Caco-2 (cell line): ENCODE data around the gene F10. TPM values are rescaled to one million over a fixed set of nuclear protein-coding genes. Genes with fewer than 3 reads are reported as not detected.
A peak's percentile ranks its signal among the peaks of the same experiment; 100 is the strongest.

ENCODE experiments used
- BruUV-seq: library from RNA; stranded (reverse); fragments of 400-500 nt; replicated peaks from 2 replicates; lab custom pipeline; 2021; lab: Mats Ljungman, UMichigan
- CTCF ChIA-PET: fragments of 300-600 bp; sonication (Branson Sonifier 250); formaldehyde crosslinking; loops from one replicate; lab custom pipeline; 2022; ENCODE audit warnings: antibody characterized with exemption; lab: Charles Lee
- POLR2A ChIA-PET: fragments of 300-600 bp; sonication (Branson Sonifier 250); formaldehyde crosslinking; loops from one replicate; lab custom pipeline; 2022; ENCODE audit warnings: antibody characterized with exemption; lab: Charles Lee
- DNase-seq, 2 experiments: peaks; one replicate each; pipeline versions ENCODE4 v3.0.0 to v3.0.0-alpha.2; 2020 to 2022
- H3K27me3 ChIP-seq: replicated peaks from 2 replicates; pipeline ENCODE4 v1.6.0; 2011; ENCODE audit warnings: low read length; ENCODE audit not compliant: control insufficient read depth, insufficient read depth
- H3K36me3 ChIP-seq: 2 replicates; pipeline ENCODE4 v1.5.1; 2011; ENCODE audit warnings: low read length; ENCODE audit not compliant: control insufficient read depth, insufficient read depth
- H3K4me1 ChIP-seq: fragments of 250-450 bp; sonication (Bioruptor Pico); 2 replicates; pipeline ENCODE4 v1.5.1; 2020; ENCODE audit warnings: mild to moderate bottlenecking
- H3K4me3 ChIP-seq: 2 replicates; pipeline ENCODE4 v1.5.1; 2011; ENCODE audit warnings: low read depth, mild to moderate bottlenecking, control low read depth, low read length
- H3K9me3 ChIP-seq: fragments of 250-450 bp; sonication (Bioruptor Pico); 2 replicates; pipeline ENCODE4 v1.5.1; 2020; ENCODE audit warnings: mild to moderate bottlenecking, moderate library complexity
- H3K27ac Mint-ChIP-seq: one replicate; pipeline ENCODE4 v1.8.0; 2022; ENCODE audit warnings: mixed read lengths; ENCODE audit not compliant: unreplicated experiment
- H3K27me3 Mint-ChIP-seq: one replicate; pipeline ENCODE4 v1.8.0; 2022; ENCODE audit warnings: mixed read lengths; ENCODE audit not compliant: insufficient read depth, unreplicated experiment
- H3K36me3 Mint-ChIP-seq: one replicate; pipeline ENCODE4 v1.8.0; 2022; ENCODE audit warnings: mild to moderate bottlenecking, mixed read lengths; ENCODE audit not compliant: insufficient read depth, unreplicated experiment
- H3K4me1 Mint-ChIP-seq: one replicate; pipeline ENCODE4 v1.8.0; 2022; ENCODE audit warnings: low read depth, mixed read lengths; ENCODE audit not compliant: unreplicated experiment
- H3K4me3 Mint-ChIP-seq: one replicate; pipeline ENCODE4 v1.8.0; 2022; ENCODE audit warnings: mild to moderate bottlenecking, moderate library complexity, mixed read lengths; ENCODE audit not compliant: unreplicated experiment
- H3K9me3 Mint-ChIP-seq: one replicate; pipeline ENCODE4 v1.8.0; 2022; ENCODE audit warnings: mixed read lengths; ENCODE audit not compliant: unreplicated experiment
- intact Hi-C: fragments of 100-400 bp; cut with micrococcal nuclease; formaldehyde crosslinking; loops from one replicate; pipeline ENCODE4 v1.10.0; 2022; ENCODE audit not compliant: unreplicated experiment
- total RNA-seq: library from RNA; stranded (reverse); gene quantifications from 2 replicates; pipeline ENCODE4 v1.2.3, GENCODE V29; 2022
- TF ChIP-seq, protein P1 (sequence below), 2 experiments: fragments of 200-600 bp in 1 of 2; IDR thresholded peaks; 1 replicate in 1 of 2; 2 replicates in 1 of 2; pipeline versions ENCODE4 v1.5.1 to v1.8.0; 2011 to 2022; ENCODE audit warnings: antibody characterized with exemption in 1 of 2, control low read depth in 1 of 2, inconsistent platforms in 1 of 2, low read depth in 1 of 2, low read length in 1 of 2, mild to moderate bottlenecking in 1 of 2, moderate library complexity in 1 of 2; ENCODE audit not compliant: insufficient read depth in 1 of 2, severe bottlenecking in 1 of 2, unreplicated experiment in 1 of 2

F10 gene
- total RNA-seq, 1 experiment from 2014 or later, result 34.3 TPM

DNA sequence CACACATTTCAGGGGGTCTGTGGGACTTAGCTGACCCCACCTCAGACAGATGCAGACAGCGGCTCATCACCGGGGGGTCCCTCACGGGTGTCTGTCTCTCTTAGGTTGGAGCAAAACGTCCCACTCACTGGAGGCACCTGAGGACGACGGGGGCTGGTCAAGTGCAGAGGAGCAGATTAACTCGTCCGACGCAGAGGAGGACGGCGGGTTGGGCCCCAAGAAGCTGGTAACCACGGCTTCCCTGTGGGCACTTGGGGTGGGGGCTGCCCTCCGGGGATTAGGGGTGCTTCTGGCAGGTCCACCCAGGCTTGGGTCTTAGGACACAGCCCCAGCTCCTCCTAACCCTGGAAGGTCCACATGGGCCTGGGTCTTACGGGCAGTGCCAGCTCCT, 28.2 kb upstream of the F10 start:
- ChIA-PET POLR2A (no interaction called here), CTCF (no interaction called here)
- H3K36me3 Mint-ChIP-seq, result no peaks in the 10 kb centered on the region
- Histone ChIP-seq H3K4me1 (no peaks in the 10 kb centered on the region), H3K27me3 (no peaks in the 10 kb centered on the region), H3K9me3 (no peaks in the 10 kb centered on the region), H3K36me3 (no peaks in the 10 kb centered on the region), H3K4me3 (no peak overlapping the region)
- H3K4me3 Mint-ChIP-seq, result no peak overlapping the region
- H3K9me3 Mint-ChIP-seq, result no peaks in the 10 kb centered on the region
- H3K27me3 Mint-ChIP-seq, result no peaks in the 10 kb centered on the region
- intact Hi-C loops, result no loop called here
- no peaks in the 10 kb centered on the region for H3K4me1 Mint-ChIP-seq
- no TSS peak for BruUV-seq
- no peak for DNase-seq
- TF ChIP-seq, protein P1, sequence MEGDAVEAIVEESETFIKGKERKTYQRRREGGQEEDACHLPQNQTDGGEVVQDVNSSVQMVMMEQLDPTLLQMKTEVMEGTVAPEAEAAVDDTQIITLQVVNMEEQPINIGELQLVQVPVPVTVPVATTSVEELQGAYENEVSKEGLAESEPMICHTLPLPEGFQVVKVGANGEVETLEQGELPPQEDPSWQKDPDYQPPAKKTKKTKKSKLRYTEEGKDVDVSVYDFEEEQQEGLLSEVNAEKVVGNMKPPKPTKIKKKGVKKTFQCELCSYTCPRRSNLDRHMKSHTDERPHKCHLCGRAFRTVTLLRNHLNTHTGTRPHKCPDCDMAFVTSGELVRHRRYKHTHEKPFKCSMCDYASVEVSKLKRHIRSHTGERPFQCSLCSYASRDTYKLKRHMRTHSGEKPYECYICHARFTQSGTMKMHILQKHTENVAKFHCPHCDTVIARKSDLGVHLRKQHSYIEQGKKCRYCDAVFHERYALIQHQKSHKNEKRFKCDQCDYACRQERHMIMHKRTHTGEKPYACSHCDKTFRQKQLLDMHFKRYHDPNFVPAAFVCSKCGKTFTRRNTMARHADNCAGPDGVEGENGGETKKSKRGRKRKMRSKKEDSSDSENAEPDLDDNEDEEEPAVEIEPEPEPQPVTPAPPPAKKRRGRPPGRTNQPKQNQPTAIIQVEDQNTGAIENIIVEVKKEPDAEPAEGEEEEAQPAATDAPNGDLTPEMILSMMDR (IDR thresholded peaks at IDR 0.05; ENCODE audit: insufficient read depth in 1 of 2, low read depth in 1 of 2, low read length in 1 of 2, severe bottlenecking in 1 of 2, unreplicated experiment in 1 of 2), result no peak
- H3K27ac Mint-ChIP-seq, result peak overlapping the region; percentile 49

DNA sequence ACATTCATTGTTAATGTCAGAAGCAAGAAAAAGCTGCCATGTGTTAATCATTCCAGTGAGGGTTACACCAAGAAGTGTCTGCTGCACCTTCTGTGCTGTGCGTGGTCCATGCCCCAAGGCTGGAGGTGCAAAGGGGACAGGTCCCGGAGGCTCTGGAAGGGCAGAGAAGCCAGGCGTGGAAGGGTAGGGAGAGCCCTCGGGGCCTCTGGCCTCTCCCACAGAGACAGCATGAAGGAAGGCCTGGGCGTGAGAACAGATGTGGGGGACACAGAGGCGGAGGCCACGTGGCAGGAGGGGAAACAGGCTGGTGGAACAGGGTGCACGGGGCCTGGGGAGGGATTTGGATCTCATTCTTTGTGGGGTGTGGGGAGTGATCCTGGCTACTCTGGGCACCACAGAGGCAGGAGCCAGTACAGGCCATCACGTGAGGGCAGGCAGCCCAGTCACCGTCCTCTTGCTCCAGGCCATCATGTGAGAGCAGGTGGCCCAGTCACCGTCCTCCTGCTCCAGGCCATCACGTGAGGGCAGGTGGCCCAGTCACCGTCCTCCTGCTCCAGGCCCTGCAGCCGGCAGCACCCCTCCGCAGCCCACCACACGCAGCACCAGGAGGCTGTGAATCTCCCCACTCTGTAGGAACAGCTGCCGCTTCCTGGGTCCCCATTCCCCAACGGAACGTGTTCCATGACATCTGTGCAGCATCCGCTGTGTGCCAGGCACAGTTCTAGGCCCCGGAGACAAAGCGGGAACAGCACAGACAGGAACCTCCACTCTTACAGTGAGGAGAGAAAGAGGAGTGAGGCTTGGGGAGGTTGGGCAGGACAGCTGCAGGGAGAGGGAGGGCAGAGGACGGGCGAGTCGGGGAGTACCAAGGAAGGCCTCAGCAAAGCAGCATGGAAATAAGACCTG, 27.2 kb upstream of the F10 start:
- intact Hi-C loops, result no loop called here
- H3K4me3 ChIP-seq, result no peak overlapping the region
- CTCF ChIA-PET, result no interaction called here
- POLR2A ChIA-PET, result interaction anchor here (1.1 kb wide), 1 partner anchor 10 kb away, joined by 7 read pairs; no protein-coding TSS in a partner anchor
- peak overlapping the region; percentile 49 for H3K27ac Mint-ChIP-seq
- no TSS peak for BruUV-seq
- DNase-seq, result no peak
- no peaks in the 10 kb centered on the region for H3K36me3 ChIP-seq
- H3K4me1 Mint-ChIP-seq, result no peaks in the 10 kb centered on the region
- H3K9me3 Mint-ChIP-seq, result no peaks in the 10 kb centered on the region
- no peaks in the 10 kb centered on the region for H3K36me3 Mint-ChIP-seq
- TF ChIP-seq, protein P1 (IDR thresholded peaks at IDR 0.05; ENCODE audit: insufficient read depth in 1 of 2, low read depth in 1 of 2, low read length in 1 of 2, severe bottlenecking in 1 of 2, unreplicated experiment in 1 of 2), result no peak
- no peaks in the 10 kb centered on the region for H3K4me1 ChIP-seq
- no peaks in the 10 kb centered on the region for H3K27me3 Mint-ChIP-seq
- H3K27me3 ChIP-seq, result no peaks in the 10 kb centered on the region
- H3K9me3 ChIP-seq, result no peaks in the 10 kb centered on the region
- no peak overlapping the region for H3K4me3 Mint-ChIP-seq

DNA sequence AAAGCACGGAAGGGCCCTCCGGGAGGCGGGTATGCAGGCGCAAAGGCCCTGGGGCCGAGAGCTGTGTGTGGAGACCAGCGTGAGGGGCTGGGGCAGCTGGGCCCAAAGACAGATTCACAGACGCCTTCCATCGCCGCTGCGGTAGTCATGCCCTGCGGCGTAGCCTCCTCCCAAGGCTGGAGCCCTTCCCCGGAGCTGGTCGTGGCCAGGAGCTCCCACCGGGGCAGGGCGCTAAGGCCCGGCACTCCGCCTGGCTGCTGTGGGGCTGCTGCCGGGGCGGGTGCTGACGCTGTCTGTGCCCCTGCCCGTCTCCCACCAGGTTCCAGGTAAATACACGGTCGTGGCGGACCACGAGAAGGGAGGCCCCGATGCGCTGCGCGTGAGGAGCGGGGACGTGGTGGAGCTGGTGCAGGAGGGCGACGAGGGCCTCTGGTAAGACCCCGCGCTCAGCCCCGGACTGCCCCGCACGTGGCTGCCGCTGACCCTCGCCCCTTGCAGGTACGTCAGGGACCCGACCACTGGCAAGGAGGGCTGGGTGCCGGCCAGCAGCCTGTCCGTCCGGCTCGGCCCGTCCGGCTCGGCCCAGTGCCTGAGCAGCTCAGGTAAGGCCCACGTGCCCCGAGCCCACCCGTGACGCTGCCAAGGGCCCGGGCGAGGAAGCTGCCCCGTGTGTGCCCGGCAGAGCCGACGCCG, 26.4 kb upstream of the F10 start:
- Histone ChIP-seq H3K4me3 (no peak overlapping the region), H3K9me3 (no peaks in the 10 kb centered on the region), H3K36me3 (no peaks in the 10 kb centered on the region), H3K4me1 (peaks cover 2% of the 10 kb centered on the region; the same call in 1 of the 2 replicates), H3K27me3 (no peaks in the 10 kb centered on the region)
- CTCF ChIA-PET, result no interaction called here
- no peak overlapping the region for H3K4me3 Mint-ChIP-seq
- TF ChIP-seq, protein P1 (IDR thresholded peaks at IDR 0.05; ENCODE audit: insufficient read depth in 1 of 2, low read depth in 1 of 2, low read length in 1 of 2, severe bottlenecking in 1 of 2, unreplicated experiment in 1 of 2), result no peak
- no peaks in the 10 kb centered on the region for H3K36me3 Mint-ChIP-seq
- no peaks in the 10 kb centered on the region for H3K9me3 Mint-ChIP-seq
- no peak for DNase-seq
- intact Hi-C loops, result no loop called here
- POLR2A ChIA-PET, result interaction anchor here (0.6 to 1.1 kb wide), 2 partner anchors 10 to 173 kb away, joined by 5 to 7 read pairs; no protein-coding TSS in a partner anchor
- H3K27me3 Mint-ChIP-seq, result no peaks in the 10 kb centered on the region
- H3K4me1 Mint-ChIP-seq, result no peaks in the 10 kb centered on the region
- no TSS peak for BruUV-seq
- peak overlapping the region; percentile 49 for H3K27ac Mint-ChIP-seq
